ENCODE measurements around the gene CD244.

- no peak for TF ChIP-seq CTCF (IDR thresholded peaks at IDR 0.05)
- no peak for TF ChIP-seq POLR2A (IDR thresholded peaks at IDR 0.05)
Observed at GRCh38 chr1:160789702-160790611, 72.7 kb downstream of the CD244 start.
